HTR-8/SVneo (cell line): Measurements from ENCODE around the gene MUC5B.
"Not testable (repeated sequence)": the region's sequence is repeated elsewhere in the genome, so short reads cannot be mapped to it uniquely, and the experiment has no call there.

Source experiments
- DNase-seq: peaks from one replicate; pipeline ENCODE4 v3.0.0; 2011; ENCODE audit warnings: low spot score, mixed read lengths; ENCODE audit not compliant: insufficient read length
- FAIRE-seq: peaks from 2 replicates; lab custom pipeline; 2011; peaks lifted over from hg19 to GRCh38; lab: Jason Lieb, UNC

The MUC5B gene

DNA sequence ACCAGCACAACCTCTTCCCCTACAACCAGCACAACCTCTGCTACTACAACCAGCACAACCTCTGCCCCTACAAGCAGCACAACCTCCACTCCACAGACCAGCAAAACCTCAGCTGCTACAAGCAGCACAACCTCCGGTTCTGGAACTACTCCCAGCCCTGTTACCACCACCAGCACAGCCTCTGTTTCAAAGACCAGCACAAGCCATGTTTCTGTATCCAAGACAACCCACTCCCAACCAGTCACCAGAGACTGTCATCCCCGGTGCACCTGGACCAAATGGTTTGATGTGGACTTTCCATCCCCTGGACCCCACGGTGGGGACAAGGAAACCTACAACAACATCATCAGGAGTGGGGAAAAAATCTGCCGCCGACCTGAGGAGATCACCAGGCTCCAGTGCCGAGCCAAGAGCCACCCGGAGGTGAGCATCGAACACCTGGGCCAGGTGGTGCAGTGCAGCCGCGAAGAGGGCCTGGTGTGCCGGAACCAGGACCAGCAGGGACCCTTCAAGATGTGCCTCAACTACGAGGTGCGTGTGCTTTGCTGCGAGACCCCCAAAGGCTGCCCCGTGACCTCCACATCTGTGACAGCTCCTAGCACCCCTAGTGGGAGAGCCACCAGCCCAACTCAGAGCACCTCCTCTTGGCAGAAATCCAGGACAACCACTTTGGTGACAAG is 34.3 kb upstream of the MUC5B start:
- not testable (repeated sequence) for FAIRE-seq, DNase-seq

DNA sequence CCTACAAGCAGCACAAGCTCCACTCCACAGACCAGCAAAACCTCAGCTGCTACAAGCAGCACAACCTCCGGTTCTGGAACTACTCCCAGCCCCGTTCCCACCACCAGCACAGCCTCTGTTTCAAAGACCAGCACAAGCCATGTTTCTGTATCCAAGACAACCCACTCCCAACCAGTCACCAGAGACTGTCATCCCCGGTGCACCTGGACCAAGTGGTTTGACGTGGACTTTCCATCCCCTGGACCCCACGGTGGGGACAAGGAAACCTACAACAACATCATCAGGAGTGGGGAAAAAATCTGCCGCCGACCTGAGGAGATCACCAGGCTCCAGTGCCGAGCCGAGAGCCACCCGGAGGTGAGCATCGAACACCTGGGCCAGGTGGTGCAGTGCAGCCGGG is 33.0 kb upstream of the MUC5B start:
- DNase-seq, FAIRE-seq: not testable (repeated sequence)

DNA sequence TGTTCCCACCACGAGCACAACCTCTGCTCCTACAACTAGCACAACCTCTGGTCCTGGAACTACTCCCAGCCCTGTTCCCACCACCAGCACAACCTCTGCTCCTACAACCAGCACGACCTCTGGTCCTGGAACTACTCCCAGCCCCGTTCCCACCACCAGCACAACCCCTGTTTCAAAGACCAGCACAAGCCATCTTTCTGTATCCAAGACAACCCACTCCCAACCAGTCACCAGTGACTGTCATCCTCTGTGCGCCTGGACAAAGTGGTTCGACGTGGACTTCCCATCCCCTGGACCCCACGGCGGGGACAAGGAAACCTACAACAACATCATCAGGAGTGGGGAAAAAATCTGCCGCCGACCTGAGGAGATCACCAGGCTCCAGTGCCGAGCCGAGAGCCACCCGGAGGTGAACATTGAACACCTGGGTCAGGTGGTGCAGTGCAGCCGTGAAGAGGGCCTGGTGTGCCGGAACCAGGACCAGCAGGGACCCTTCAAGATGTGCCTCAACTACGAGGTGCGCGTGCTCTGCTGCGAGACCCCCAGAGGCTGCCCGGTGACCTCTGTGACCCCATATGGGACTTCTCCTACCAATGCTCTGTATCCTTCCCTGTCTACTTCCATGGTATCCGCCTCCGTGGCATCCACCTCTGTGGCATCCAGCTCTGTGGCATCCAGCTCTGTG is 30.9 kb upstream of the MUC5B start:
- not testable (repeated sequence) for FAIRE-seq, DNase-seq

DNA sequence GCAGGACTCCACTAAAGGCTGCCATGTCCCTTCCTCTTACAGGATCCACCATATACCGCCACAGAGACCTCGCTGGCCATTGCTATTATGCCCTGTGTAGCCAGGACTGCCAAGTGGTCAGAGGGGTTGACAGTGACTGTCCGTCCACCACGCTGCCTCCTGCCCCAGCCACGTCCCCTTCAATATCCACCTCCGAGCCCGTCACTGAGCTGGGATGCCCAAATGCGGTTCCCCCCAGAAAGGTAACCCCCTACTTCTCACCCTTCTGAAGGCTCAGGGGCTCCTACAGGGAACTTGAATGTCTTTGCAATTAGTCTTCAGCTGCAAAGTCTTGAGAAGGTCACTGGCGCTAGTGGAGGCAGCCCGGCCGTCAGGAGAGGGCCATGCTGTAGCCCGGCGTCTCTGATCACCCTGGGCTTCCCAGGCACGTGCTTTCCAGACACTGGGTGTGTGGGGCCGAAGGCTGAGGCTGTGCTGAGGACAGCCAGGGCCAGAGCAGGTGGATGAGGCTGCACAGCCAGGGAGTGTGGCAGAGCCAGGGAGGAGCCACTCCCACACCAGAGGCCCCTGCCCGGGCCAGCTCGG is 30.0 kb upstream of the MUC5B start:
- DNase-seq, result no peak
- no peak for FAIRE-seq

DNA sequence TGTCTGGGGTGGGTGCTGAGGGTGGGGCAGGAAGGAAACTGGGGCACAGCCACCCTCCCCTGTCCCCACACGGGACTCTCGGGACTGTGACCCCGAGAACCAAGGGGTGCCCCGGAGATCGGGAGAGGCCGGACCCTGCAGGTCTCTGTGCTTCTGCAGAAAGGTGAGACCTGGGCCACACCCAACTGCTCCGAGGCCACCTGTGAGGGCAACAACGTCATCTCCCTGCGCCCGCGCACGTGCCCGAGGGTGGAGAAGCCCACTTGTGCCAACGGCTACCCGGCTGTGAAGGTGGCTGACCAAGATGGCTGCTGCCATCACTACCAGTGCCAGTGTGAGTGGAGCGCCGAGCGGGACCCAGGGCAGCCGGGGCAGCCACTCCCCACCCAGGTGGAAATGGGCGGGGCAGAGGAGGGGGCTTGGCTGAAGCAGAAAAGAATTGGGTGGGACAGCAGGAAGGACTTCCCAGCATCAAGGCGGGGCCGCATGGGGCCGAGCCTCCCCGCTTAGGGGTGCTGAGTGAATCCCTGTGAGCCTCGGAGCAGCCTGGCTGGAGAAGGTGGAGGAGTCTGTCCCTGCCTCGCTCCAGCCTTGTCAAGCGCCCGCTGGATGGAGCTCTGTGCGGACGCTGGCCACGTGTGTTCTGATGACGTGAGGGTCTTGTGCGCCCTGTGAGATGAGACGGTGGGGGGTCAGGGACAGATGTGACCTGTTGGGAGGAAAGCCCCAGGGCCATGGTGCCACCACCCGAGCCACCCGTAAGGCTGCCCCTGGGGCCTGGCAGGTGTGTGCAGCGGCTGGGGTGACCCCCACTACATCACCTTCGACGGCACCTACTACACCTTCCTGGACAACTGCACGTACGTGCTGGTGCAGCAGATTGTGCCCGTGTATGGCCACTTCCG is 29.3 kb upstream of the MUC5B start:
- FAIRE-seq (no peak), DNase-seq (no peak)

DNA sequence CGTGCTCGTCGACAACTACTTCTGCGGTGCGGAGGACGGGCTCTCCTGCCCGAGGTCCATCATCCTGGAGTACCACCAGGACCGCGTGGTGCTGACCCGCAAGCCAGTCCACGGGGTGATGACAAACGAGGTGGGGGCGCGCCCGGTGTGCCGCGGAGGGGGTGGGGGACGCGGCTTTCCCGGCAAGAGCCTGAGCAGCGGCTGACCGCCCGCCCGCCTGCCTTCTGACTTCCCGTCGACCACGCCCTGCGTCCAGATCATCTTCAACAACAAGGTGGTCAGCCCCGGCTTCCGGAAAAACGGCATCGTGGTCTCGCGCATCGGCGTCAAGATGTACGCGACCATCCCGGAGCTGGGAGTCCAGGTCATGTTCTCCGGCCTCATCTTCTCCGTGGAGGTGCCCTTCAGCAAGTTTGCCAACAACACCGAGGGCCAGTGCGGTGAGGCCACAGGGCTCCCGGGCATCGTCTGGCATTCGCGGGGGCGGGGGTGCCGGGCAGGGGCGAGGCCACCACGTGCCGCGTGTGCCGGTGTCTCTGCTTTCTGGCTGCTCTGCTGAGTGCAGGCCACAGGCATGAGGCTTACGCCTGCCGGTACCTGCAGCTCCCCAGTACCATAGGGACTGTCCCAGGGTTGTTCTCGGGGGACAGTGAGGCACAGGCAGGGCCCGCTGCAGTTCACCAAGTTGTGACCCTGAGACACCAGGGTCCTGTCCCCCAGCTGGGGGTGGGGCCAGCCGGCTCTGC is 28.5 kb upstream of the MUC5B start:
- DNase-seq, result no peak
- FAIRE-seq, result no peak

DNA sequence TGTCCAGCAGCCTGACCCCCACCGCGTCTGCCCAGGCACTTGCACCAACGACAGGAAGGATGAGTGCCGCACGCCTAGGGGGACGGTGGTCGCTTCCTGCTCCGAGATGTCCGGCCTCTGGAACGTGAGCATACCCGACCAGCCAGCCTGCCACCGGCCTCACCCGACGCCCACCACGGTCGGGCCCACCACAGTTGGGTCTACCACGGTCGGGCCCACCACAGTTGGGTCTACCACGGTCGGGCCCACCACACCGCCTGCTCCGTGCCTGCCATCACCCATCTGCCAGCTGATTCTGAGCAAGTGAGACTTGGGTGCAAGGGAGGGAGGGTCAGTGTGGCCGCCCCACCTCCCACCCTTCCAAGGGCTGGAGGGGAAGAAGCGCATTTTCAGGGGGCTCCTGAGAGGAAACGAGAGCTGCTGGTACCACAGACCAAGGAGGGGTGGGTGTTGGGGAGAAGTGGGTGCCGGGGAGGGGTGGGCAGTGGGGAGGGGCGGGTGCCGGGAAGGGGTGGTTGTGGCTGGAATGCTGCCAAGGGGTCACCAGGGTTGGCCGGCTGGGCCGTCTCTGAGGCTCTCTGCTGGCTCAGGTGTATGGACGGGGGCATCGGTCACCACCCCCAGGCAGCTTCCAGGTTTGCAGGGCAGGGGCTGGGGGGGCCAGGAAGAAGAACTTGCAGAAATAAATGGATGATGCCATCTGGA is 27.7 kb upstream of the MUC5B start:
- no peak for FAIRE-seq
- DNase-seq, result no peak

DNA sequence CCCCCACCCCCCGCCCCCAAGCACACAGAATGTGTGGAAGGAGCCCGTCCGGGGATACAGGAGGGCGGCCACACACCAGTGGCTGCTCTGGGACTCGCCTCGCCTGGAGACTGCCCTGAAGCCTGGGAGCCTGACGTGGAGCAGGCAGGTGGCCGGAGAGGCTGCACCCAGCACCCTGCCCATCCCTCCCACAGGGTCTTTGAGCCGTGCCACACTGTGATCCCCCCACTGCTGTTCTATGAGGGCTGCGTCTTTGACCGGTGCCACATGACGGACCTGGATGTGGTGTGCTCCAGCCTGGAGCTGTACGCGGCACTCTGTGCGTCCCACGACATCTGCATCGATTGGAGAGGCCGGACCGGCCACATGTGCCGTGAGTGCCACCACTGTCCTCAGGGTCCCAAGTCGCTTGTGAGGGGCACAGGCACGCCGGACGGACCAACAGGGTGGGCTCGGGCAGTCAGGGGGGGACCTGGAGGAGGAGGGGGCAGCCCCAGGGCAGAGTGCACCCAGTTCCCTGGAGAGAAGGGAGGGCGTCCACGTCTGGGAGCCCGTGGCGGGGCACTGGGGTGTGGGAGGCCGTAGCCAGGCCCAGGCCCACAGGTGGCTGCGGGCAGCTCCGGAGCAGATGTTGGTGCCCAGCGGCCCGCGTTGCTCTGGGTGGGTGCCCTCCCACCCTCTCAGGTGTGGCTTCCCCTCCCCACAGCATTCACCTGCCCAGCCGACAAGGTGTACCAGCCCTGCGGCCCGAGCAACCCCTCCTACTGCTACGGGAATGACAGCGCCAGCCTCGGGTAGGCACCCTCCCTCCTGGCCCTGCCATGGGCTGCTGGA is 27.0 kb upstream of the MUC5B start:
- DNase-seq (no peak), FAIRE-seq (no peak)

DNA sequence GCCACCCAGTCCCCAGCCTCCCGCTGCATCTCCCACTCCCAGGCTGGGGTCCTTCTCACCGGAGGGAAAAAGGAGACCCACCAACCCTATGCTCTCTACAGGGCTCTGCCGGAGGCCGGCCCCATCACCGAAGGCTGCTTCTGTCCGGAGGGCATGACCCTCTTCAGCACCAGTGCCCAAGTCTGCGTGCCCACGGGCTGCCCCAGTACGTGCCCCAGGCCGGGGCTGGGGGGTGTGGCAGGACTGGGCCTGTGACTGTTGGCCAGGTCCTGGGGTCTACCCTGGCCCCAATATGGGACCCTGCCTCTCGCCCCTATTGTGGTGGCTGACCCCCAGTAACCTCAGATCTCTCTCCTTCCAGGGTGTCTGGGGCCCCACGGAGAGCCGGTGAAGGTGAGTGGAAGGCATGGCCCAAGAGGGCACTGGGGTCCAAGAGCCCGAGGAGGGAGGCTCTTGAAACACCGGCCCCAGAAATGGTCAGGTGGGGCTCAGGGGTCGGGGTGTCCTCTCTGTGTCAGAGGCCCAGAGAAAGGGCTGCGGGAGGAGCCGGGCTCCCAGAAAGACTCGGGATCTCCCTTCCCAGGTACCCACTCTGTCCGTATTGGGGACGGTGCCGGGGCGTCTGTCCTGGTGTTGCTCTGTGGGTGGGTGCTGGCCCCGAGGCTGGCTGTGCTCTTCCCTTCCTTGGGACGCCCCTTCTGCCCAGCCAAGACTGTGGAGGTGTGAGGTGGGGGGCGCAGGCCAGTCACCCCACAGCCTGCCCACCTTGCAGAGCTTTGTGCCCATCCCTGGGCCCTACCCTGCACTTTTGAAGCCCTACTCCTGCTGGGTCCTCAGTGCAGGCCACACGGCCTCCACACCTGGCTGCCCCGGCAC is 26.1 kb upstream of the MUC5B start:
- FAIRE-seq (no peak), DNase-seq (no peak)

DNA sequence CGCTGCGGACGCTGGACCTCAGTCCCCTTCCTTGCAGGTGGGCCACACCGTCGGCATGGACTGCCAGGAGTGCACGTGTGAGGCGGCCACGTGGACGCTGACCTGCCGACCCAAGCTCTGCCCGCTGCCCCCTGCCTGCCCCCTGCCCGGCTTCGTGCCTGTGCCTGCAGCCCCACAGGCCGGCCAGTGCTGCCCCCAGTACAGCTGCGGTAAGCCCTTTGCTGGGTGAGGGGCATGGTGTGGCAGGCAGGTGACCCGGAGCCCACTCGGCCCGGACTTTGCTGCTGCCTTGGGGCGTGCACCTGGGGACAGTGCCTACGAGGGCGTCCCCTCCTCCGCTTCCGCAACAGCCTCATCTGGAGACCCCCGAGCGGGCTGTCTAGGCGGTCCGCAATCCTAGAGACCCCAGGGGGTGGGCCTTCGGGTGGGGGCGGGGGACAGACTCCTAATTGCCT is 25.4 kb upstream of the MUC5B start:
- no peak for FAIRE-seq
- DNase-seq, result no peak

DNA sequence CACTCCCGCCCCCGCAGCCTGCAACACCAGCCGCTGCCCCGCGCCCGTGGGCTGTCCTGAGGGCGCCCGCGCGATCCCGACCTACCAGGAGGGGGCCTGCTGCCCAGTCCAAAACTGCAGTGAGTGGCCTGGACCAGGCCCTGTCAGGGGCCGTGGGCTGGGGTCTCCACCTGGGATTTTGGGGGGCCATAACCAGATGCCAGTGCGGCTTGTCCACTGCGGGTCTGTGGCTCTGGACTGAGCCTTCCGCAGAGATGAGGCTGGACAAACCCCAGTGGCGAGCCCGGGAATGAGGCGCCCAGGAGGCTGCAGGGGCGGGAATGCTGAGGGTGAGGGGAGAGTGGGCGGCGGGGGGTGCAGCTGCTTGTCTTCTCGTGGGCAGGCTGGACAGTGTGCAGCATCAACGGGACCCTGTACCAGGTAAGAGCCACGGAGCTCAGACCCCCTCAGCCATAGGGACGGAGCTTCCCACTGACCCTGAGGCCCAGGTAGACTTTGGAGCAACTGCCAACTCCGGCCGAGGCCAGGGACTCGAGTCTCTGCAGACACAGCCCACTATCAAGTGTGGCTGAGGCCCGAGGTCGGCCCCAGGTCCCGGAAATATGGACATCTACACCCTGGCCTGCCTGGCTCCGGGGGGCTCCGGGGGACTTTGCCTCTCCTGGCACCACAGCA is 24.8 kb upstream of the MUC5B start:
- FAIRE-seq (no peak), DNase-seq (no peak)

DNA sequence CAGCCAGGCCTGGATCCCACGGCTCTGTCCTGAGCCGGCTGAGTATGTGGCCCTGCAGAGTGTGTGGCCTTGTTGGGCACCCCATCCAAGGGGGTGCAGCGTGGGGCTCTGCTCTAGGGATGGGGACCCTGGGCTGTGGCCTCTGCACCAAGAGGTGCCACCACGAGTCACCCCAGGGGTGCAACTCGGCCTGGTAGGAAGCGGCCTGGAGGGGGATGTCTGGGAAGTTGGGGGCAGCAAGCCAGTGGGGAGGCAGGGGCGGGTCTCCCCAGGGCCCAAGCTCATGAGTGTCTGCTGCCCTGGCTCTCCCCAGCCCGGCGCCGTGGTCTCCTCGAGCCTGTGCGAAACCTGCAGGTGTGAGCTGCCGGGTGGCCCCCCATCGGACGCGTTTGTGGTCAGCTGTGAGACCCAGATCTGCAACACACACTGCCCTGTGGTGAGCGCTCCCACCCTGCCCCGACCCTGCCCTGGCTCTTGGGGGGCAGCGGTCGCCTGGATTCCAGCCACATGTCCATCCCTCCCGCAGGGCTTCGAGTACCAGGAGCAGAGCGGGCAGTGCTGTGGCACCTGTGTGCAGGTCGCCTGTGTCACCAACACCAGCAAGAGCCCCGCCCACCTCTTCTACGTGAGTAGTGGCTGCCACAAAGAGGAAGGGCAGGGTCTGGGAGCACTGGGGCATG is 24.2 kb upstream of the MUC5B start:
- FAIRE-seq (no peak), DNase-seq (no peak)

DNA sequence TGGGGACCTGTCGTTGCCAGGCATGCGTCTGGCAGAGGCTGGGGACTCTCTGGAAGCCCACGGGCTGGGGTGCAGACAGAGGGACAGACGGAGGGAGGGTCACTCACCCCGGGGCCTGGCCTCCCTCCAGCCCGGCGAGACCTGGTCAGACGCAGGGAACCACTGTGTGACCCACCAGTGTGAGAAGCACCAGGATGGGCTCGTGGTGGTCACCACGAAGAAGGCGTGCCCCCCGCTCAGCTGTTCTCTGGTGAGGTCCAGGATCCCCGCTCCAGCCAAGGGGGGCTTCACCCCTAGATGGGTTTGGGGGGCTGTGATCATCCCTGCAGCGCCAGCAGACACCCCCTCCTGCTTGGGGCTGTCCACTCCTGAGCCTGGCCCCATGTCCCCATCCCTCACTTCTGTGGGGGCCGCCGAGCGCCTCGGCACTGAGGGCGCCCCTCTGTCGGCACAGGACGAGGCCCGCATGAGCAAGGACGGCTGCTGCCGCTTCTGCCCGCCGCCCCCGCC is 23.6 kb upstream of the MUC5B start:
- DNase-seq (no peak), FAIRE-seq (no peak)

DNA sequence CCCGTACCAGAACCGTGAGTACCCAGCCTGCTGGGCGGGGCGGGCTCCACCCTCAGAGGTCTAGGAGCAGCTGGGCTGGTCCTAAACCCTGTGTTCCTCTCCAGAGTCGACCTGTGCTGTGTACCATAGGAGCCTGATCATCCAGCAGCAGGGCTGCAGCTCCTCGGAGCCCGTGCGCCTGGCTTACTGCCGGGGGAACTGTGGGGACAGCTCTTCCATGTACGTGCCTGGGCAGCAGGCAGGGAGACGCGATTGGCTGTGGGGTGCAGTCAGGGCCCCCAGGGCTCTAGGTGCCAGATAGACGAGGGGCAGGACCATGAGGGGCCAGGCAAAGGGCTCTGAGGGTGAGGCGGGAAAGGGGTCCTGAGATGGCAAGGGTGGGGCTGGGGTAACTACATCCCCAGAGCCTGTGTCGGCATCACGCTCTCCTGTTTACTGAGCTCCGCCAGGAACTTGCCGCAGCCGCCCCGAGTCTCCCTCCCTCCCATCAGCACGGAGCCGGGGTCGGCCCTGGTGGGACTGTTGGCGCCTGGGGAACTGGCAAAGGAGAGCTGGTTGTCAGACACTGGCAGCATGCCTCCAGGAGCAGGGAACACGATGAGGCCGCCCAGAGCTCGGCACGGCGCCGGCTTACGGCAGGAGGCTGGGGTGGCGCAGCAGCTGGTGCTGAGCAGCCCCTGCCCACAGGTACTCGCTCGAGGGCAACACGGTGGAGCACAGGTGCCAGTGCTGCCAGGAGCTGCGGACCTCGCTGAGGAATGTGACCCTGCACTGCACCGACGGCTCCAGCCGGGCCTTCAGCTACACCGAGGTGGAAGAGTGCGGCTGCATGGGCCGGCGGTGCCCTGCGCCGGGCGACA is 22.9 kb upstream of the MUC5B start:
- DNase-seq (no peak), FAIRE-seq (no peak)

DNA sequence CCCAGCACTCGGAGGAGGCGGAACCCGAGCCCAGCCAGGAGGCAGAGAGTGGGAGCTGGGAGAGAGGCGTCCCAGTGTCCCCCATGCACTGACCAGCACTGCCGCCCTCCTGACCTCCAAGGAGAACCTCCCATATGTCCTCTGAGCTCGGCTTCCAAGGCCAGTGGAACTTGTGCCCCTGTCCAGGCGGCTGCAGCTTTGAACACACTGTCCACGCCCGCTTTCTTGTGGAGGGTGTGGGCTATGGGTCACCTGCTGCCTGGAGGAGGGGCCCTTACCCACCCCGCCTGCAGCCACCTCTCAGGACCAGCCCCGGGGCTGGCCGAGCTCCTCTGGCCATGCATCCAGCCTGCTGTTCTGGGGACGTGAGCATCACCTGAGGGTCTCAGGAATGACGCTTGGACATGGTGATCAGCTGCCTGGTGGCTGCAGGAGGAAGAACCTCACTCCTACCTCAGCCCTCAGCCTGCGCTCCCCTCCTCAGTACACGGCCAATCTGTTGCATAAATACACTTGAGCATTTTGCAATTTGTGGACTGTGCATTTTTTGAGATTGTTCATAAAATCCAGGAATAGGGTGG is 22.2 kb upstream of the MUC5B start:
- DNase-seq, result no peak

More for the DNA sequence above, 22.2 kb upstream of the MUC5B start:
- no peak for FAIRE-seq
